GM21390 (cell line): Measurements from ENCODE around the gene SEC23B.

Experiments used
- ATAC-seq: cut with Tn5 transposase; IDR thresholded peaks from one replicate; pipeline ENCODE4 v1.9.1; 2021; ENCODE audit not compliant: unreplicated experiment

The SEC23B gene

GRCh38 chr20:18585134-18585533, 77.4 kb downstream of the SEC23B start:
- ATAC-seq: no peak

- ATAC-seq: peak; percentile 84
Observed at GRCh38 chr20:18587665-18588573, 80.2 kb downstream of the SEC23B start, which contains the start of gene DTD1. Gene DTD1 (plus strand): TSS chr20:18588054. CDS start chr20:18588073, 19 bp downstream.

GRCh38 chr20:18588574-18588933, 80.8 kb downstream of the SEC23B start:
- peak; percentile 6 for ATAC-seq

- ATAC-seq: no peak
Observed at GRCh38 chr20:18589941-18590674, 82.4 kb downstream of the SEC23B start.

- ATAC-seq: no peak
Observed at GRCh38 chr20:18596270-18596669, 88.5 kb downstream of the SEC23B start.

GRCh38 chr20:18609741-18610140, 102.0 kb downstream of the SEC23B start:
- no peak for ATAC-seq
